ENCODE measurements around the gene C16orf95.

C16orf95 gene

GRCh38 chr16:87361916-87362619 lies 44.9 kb upstream of the C16orf95 start:
- POLR2A ChIA-PET: no interaction called here
- TF ChIP-seq CTBP1 (IDR thresholded peaks at IDR 0.05; ENCODE audit: borderline replicate concordance) (no peak), FOXA1 (IDR thresholded peaks at IDR 0.05) (no peak), HDGF (IDR thresholded peaks at IDR 0.05; ENCODE audit: borderline replicate concordance) (no peak)
- DNase-seq (ENCODE audit: extremely low spot score): no peak
- CTCF ChIA-PET: no interaction called here

- POLR2A ChIA-PET: interaction anchor here (0.6 kb wide), 1 partner anchor 23 kb away, joined by 3 read pairs; the partner anchor contains the start of gene FBXO31
- no peak for TF ChIP-seq ZNF384 (IDR thresholded peaks at IDR 0.05)
- CTCF ChIA-PET: no interaction called here
- no peak for DNase-seq (ENCODE audit: extremely low spot score)
Observed at GRCh38 chr16:87360862-87361610, 43.8 kb upstream of the C16orf95 start.

GRCh38 chr16:87359121-87359520 lies 41.9 kb upstream of the C16orf95 start:
- no peak for TF ChIP-seq NFRKB (IDR thresholded peaks at IDR 0.05)
- no peak for TF ChIP-seq TARDBP (IDR thresholded peaks at IDR 0.05)
- TF ChIP-seq ZNF384 (IDR thresholded peaks at IDR 0.05): no peak
- TF ChIP-seq FOXA1 (IDR thresholded peaks at IDR 0.05): no peak
- no peak for TF ChIP-seq HDGF (IDR thresholded peaks at IDR 0.05; ENCODE audit: borderline replicate concordance)
- TF ChIP-seq LEF1 (IDR thresholded peaks at IDR 0.05; ENCODE audit: borderline replicate concordance): no peak
- no peak for TF ChIP-seq CTBP1 (IDR thresholded peaks at IDR 0.05; ENCODE audit: borderline replicate concordance)
- no peak for TF ChIP-seq FOXK2 (IDR thresholded peaks at IDR 0.05)
- TF ChIP-seq ARNT (IDR thresholded peaks at IDR 0.05): no peak
- POLR2A ChIA-PET: no interaction called here
- CTCF ChIA-PET: no interaction called here
- DNase-seq (ENCODE audit: extremely low spot score): no peak

- TF ChIP-seq ELF4 (IDR thresholded peaks at IDR 0.05) (no peak), HDGF (IDR thresholded peaks at IDR 0.05; ENCODE audit: borderline replicate concordance) (no peak), L3MBTL2 (conservative IDR thresholded peaks at IDR 0.05) (no peak), FOXA1 (IDR thresholded peaks at IDR 0.05) (no peak), PKNOX1 (IDR thresholded peaks at IDR 0.05) (no peak), CTBP1 (IDR thresholded peaks at IDR 0.05; ENCODE audit: borderline replicate concordance) (no peak), FOXM1 (IDR thresholded peaks at IDR 0.05; ENCODE audit: borderline replicate concordance) (no peak), SP1 (IDR thresholded peaks at IDR 0.05) (no peak), ARNT (IDR thresholded peaks at IDR 0.05) (no peak), FOXK2 (IDR thresholded peaks at IDR 0.05) (no peak), SUZ12 (IDR thresholded peaks at IDR 0.05) (no peak), BHLHE40 (IDR thresholded peaks at IDR 0.05; ENCODE audit: borderline replicate concordance) (no peak), LEF1 (IDR thresholded peaks at IDR 0.05; ENCODE audit: borderline replicate concordance) (no peak), NFRKB (IDR thresholded peaks at IDR 0.05) (no peak)
- ChIA-PET CTCF (no interaction called here), POLR2A (no interaction called here)
- no peak for DNase-seq (ENCODE audit: extremely low spot score)
Observed at GRCh38 chr16:87358696-87359095, 41.5 kb upstream of the C16orf95 start.

GRCh38 chr16:87358250-87358649 lies 41.1 kb upstream of the C16orf95 start:
- no peak for DNase-seq (ENCODE audit: extremely low spot score)
- ChIA-PET CTCF (no interaction called here), POLR2A (no interaction called here)
- no peak for TF ChIP-seq FOXM1 (IDR thresholded peaks at IDR 0.05; ENCODE audit: borderline replicate concordance)
- no peak for TF ChIP-seq ZNF384 (IDR thresholded peaks at IDR 0.05)
- TF ChIP-seq SUZ12 (IDR thresholded peaks at IDR 0.05): no peak
- no peak for TF ChIP-seq PKNOX1 (IDR thresholded peaks at IDR 0.05)
- TF ChIP-seq ARNT (IDR thresholded peaks at IDR 0.05): no peak
- no peak for TF ChIP-seq LEF1 (IDR thresholded peaks at IDR 0.05; ENCODE audit: borderline replicate concordance)
- TF ChIP-seq FOXA1 (IDR thresholded peaks at IDR 0.05): no peak
- no peak for TF ChIP-seq NFRKB (IDR thresholded peaks at IDR 0.05)
- TF ChIP-seq TARDBP (IDR thresholded peaks at IDR 0.05): no peak
- no peak for TF ChIP-seq BHLHE40 (IDR thresholded peaks at IDR 0.05; ENCODE audit: borderline replicate concordance)
- no peak for TF ChIP-seq SP1 (IDR thresholded peaks at IDR 0.05)

- TF ChIP-seq SUZ12 (IDR thresholded peaks at IDR 0.05) (no peak), FOXA1 (IDR thresholded peaks at IDR 0.05) (no peak), NFRKB (IDR thresholded peaks at IDR 0.05) (no peak), ARNT (IDR thresholded peaks at IDR 0.05) (no peak), HDGF (IDR thresholded peaks at IDR 0.05; ENCODE audit: borderline replicate concordance) (no peak), CTBP1 (IDR thresholded peaks at IDR 0.05; ENCODE audit: borderline replicate concordance) (no peak), L3MBTL2 (conservative IDR thresholded peaks at IDR 0.05) (no peak), TARDBP (IDR thresholded peaks at IDR 0.05) (no peak), LEF1 (IDR thresholded peaks at IDR 0.05; ENCODE audit: borderline replicate concordance) (no peak), ZNF384 (IDR thresholded peaks at IDR 0.05) (no peak), PKNOX1 (IDR thresholded peaks at IDR 0.05) (no peak), SP1 (IDR thresholded peaks at IDR 0.05) (no peak), FOXK2 (IDR thresholded peaks at IDR 0.05) (no peak), BHLHE40 (IDR thresholded peaks at IDR 0.05; ENCODE audit: borderline replicate concordance) (no peak), ELF4 (IDR thresholded peaks at IDR 0.05) (no peak), FOXM1 (IDR thresholded peaks at IDR 0.05; ENCODE audit: borderline replicate concordance) (no peak)
- POLR2A ChIA-PET: interaction anchor here (1.1 to 1.4 kb wide), 2 partner anchors 27 to 39 kb away, joined by 3 to 5 read pairs; partner anchors contain the start of genes C16orf95 and FBXO31
- no peak for DNase-seq (ENCODE audit: extremely low spot score)
- CTCF ChIA-PET: no interaction called here
Observed at GRCh38 chr16:87356491-87356853, 39.3 kb upstream of the C16orf95 start.

Data from HEK293T (cell line).